ENCODE results near the gene DDX51.
"Not testable (repeated sequence)": the region's sequence is repeated elsewhere in the genome, so short reads cannot be mapped to it uniquely, and the experiment has no call there.

Gene DDX51

GRCh38 chr12:132111654-132112304 lies 32.3 kb downstream of the DDX51 start:
- DNase-seq, result no peak

DNA sequence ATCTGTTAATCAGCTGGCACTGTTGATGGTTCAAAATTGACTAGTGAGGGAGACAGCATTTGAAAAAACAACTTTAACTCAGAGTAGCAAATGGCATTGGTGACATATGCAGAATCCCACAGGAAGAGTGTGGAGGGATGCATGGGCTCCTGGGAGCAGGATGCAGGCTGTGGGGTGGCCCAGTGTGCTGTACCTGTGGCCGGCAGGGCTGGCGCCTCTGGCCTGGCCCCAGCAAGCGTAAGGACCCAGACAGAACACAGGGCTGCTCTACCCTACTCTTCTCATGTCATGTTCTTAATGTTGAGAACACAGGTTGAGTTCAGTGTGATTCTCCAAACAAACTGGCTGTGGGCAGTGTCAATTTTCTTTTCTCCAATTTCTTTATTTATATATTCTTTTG lies 33.4 kb downstream of the DDX51 start:
- no peak for DNase-seq

DNA sequence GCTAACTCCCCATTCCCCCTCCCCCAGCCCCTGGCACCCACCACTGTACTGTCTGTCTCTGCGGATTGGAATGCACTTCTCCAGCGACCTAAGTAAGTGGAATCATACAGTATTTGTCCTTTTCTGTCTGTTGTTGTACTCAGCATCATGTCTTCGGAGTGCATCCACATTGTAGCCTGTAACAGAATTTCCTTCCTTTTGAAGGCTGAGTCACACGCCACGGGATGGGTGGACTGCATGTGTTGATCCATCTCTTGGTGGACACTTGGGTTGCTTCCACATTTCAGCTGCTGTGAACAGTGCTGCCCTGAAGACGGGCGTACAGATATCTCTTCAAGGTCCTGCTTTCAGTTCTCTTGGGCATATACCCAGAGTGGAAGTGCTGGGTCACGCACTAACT lies 34.4 kb downstream of the DDX51 start:
- no peak for DNase-seq

- no peak for DNase-seq
Measured at GRCh38 chr12:132108211-132108832, 35.8 kb downstream of the DDX51 start.

- no peak for DNase-seq
Measured at GRCh38 chr12:132106921-132107320, 37.2 kb downstream of the DDX51 start.

DNA sequence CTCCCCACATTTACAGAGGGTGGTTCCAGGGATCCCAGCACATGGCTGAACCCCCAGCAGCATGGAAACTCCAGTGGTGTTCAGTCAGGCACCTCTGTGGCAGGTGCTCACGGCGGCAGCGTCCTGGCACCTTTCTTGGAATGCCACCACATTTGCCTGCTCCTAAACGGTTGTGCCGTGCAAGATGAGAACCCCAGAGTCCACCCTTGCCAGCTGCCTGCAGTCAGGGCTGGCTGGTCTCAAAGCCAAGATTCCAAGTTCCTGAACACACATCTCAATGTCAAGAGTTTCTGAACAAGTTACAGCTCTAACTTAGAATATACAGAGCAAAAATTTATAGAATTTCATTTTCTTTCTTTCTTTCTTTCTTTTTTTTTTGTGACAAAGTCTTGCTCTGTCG lies 38.7 kb downstream of the DDX51 start:
- no peak for DNase-seq

DNA sequence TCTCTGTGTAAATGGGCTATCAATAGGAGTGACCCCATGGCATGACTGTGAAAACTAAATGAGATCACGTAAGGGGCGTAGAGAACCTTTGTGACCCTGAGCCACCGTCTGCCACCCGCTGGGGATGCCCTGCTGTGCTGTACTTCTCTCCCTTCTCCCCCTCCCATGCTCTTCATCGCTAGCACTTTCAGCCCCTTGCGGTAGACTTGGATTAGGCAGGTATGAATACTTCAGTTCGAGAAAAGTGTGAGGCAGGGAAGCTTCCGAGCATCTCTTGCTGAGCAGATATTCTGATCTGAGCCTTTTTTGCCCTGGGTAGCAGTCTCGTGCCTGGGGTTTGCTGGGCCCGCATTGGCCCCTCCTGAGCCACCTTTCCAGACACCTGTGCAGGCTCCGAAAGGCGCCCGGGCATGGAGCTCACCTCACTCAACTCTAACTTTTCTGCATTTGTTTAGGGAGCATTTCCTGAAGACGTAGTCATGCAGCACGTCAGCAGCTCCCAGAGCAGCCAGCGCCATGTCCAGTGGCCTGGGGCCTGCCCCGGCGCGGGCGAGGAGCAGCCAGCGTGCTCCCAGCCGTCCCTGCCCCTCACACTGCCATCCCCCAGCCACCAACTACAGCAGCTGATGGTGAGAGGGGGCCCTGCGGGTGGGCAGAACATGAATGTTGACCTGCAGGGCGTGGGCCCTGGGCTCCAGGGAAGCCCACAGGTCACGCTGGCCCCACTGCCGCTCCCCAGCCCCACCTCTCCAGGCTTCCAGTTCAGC lies 40.4 kb downstream of the DDX51 start:
- no peak for DNase-seq

- DNase-seq, result not testable (repeated sequence)
Measured at GRCh38 chr12:132103072-132103471, 41.0 kb downstream of the DDX51 start.

- DNase-seq, result no peak
Measured at GRCh38 chr12:132102297-132102696, 41.8 kb downstream of the DDX51 start.

DNA sequence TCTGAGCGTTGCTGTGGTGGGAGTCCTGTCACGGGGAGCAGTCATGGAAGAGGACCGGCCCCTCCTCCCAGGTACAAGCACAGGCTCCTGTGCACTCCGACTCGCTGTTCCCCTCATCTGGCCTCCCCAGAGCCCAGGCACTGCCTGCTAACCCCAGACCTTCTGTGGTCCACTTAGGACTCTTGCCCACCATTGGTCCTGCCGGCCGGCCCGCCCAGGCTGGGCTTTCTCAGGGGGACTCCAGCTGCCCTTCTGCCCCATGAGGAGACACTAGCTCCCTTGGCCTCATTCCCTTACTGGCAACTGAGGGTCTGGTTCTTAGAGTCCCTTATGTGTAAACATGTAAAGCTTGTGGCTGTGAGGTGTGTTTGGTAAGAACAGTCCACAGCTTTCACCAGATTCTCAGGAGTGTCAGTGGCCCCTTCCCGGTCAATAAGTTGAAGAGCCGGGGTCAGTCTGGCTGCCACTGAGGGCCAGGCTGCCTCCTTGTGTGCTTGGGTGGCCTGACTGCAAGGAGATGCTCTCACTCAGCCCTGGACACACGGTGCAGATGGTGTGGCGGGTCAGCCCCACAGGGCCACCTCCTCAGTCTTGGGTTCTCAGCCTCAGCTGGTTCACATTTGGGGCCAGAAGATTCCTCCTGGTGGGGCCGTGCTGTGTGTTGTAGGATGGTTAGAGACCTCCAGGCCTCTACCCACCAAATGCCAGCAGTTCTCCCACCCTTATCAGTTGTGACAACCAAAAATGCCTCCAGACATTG lies 43.6 kb downstream of the DDX51 start:
- DNase-seq, result no peak

DNA sequence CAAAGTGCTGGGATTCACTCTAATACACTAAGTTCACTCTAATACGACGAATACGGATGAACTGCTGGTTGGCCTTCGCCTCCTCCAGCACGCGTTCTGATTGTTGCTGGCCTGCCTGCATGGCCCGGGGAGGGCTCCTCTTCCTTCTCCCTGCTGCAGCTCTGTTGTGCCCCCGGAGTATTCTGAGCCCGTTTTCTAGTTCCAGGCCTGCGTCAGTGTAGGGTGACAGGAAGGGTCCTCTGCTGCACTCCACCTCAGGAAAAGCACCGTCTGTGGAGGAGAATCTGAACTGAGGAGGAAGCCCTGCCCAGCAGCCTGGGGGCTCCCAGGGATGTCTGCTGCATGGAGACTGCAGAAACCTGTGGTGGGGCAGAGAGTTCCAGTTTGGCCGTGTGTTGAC lies 44.4 kb downstream of the DDX51 start:
- no peak for DNase-seq

- peak in 1 of 5 donors; percentile 28 for DNase-seq
Measured at GRCh38 chr12:132095520-132096409, 48.4 kb downstream of the DDX51 start.

DNA sequence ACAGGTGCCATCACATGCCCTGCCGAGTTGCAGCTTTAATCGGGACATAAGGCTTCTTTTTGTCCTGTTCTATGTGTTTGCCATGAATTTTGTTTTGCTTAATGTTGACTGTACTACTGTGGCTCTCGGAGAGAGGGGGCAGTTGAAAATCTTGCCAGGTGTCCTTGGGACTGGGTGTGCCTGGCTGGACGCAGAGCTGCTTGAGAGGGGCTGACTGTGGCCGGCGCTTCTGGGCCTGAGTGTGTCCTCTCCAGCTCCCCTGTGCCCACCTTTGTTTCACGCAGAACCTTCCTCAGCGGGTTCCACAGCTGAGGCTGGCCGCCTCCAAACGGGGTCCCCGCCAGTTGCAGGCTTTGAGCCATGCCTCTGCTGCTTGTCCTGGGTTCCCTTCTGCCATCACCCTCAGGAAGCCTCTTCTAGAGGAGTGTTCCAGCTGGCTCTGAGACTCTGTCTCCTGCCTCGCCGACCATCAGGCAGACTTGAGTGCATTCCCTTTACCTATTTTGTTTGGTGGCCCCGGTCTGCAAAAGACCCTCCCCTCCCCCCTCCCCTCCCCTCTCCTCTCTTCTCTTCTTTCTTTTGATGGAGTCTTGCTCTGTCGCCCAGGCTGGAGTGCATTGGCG lies 49.7 kb downstream of the DDX51 start:
- DNase-seq, result no peak

DNA sequence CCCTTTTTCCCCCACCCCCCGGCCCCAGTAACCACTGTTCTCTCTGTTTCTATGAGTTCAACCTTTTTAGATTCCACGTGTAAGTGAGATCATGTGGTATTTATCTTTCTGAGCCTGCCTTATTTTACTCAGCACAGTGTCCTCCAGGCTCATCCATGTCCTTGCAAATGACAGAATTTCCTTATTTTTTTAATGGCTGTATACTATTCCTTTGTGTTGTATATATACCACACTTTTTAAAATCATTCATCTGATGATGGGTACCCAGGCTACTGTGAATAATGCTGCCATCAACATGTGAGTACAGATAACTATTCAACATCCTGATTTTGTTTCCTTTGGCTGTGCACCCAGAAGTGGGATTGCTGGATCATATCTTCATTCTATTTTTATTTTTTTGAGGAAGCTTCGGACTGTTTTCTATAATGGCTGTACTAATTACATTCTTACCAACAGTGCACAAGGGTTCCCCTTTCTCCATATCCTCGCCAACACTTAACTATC lies 54.7 kb downstream of the DDX51 start:
- DNase-seq, result no peak
